Thoracic aorta (tissue), 2 donors: Measurements from ENCODE around the gene CFAP68. TPM values are rescaled to one million over a fixed set of nuclear protein-coding genes. Genes with fewer than 3 reads are reported as not detected.

ENCODE experiments used
- ATAC-seq: fragments of 150-250 bp; one replicate; pipeline ENCODE4 v1.8.0; 2017; ENCODE audit warnings: low read depth; ENCODE audit not compliant: insufficient number of reproducible peaks, low FRiP score
- DNase-seq: peaks from one replicate; pipeline ENCODE4 v3.0.0-alpha.2; 2020; ENCODE audit warnings: low spot score
- H3K27ac ChIP-seq, 2 donors: fragments of 200-600 bp; sonication (generic); 1 replicate in 1 of 2; 2 replicates in 1 of 2; pipeline ENCODE4 v1.5.1; 2016; ENCODE audit warnings: mild to moderate bottlenecking in 2 of 2, moderate library complexity in 2 of 2
- H3K27me3 ChIP-seq: fragments of 200-600 bp; sonication (generic); replicated peaks from 2 replicates; pipeline ENCODE4 v1.6.0; 2016; ENCODE audit warnings: mild to moderate bottlenecking; ENCODE audit not compliant: insufficient read depth
- H3K36me3 ChIP-seq: fragments of 200-600 bp; sonication (generic); one replicate; pipeline ENCODE4 v1.5.1; 2016
- H3K4me1 ChIP-seq, 2 donors: fragments of 200-600 bp; sonication (generic); 1 replicate in 1 of 2; 2 replicates in 1 of 2; pipeline versions ENCODE4 v1.5.1 to v1.6.0; 2016; ENCODE audit warnings: low read depth in 2 of 2, mild to moderate bottlenecking in 1 of 2; ENCODE audit not compliant: control insufficient read depth in 1 of 2
- H3K4me3 ChIP-seq: fragments of 200-600 bp; sonication (generic); 2 replicates; pipeline ENCODE4 v1.5.1; 2016; ENCODE audit warnings: mild to moderate bottlenecking
- H3K9me3 ChIP-seq: fragments of 200-600 bp; sonication (generic); 2 replicates; pipeline ENCODE4 v1.5.1; 2016
- total RNA-seq, 2 donors: library from RNA; depleted of rRNA; stranded (reverse); fragments of >200 nt; gene quantifications; one replicate each; pipeline versions ENCODE4 v1.1.0 to v1.2.3, GENCODE V29; 2016
- TF ChIP-seq, protein P1 (sequence below): fragments of 200-600 bp; sonication (generic); IDR thresholded peaks from one replicate; pipeline ENCODE4 v1.5.1; 2019; ENCODE audit warnings: antibody characterized with exemption

The CFAP68 gene
- total RNA-seq, 2 donors from 2014 or later: 1.9 to 9.7 TPM

DNA sequence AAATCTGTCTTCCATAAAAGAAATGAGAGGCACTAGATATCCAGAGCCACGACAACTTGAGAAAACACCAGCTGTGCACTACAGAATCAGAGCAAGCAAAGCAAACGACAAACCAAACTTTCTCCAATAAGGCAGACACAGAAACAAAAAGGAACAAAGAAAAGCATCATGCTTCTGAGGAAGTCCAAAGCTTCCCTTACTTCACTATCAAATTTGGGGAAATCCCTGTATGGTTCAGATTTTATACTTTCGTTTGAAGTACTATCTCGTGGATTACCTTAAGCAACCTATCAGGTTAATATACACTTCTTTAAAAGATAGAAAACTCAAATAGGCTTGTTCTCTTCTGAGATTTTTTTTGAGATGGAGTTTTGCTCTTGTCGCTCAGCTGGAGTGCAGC lies 35.7 kb upstream of the CFAP68 start:
- H3K36me3 ChIP-seq: peaks cover 22% of the 10 kb centered on the region
- ATAC-seq (no peak), DNase-seq (no peak)
- no peaks in the 10 kb centered on the region for H3K9me3 ChIP-seq
- peaks cover 0 to 3% of the 10 kb centered on the region in 2 donors for H3K4me1 ChIP-seq
- H3K4me3 ChIP-seq: no peak overlapping the region
- H3K27ac ChIP-seq: no peak overlapping the region
- no peaks in the 10 kb centered on the region for H3K27me3 ChIP-seq
- TF ChIP-seq, protein P1, sequence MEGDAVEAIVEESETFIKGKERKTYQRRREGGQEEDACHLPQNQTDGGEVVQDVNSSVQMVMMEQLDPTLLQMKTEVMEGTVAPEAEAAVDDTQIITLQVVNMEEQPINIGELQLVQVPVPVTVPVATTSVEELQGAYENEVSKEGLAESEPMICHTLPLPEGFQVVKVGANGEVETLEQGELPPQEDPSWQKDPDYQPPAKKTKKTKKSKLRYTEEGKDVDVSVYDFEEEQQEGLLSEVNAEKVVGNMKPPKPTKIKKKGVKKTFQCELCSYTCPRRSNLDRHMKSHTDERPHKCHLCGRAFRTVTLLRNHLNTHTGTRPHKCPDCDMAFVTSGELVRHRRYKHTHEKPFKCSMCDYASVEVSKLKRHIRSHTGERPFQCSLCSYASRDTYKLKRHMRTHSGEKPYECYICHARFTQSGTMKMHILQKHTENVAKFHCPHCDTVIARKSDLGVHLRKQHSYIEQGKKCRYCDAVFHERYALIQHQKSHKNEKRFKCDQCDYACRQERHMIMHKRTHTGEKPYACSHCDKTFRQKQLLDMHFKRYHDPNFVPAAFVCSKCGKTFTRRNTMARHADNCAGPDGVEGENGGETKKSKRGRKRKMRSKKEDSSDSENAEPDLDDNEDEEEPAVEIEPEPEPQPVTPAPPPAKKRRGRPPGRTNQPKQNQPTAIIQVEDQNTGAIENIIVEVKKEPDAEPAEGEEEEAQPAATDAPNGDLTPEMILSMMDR: no peak

DNA sequence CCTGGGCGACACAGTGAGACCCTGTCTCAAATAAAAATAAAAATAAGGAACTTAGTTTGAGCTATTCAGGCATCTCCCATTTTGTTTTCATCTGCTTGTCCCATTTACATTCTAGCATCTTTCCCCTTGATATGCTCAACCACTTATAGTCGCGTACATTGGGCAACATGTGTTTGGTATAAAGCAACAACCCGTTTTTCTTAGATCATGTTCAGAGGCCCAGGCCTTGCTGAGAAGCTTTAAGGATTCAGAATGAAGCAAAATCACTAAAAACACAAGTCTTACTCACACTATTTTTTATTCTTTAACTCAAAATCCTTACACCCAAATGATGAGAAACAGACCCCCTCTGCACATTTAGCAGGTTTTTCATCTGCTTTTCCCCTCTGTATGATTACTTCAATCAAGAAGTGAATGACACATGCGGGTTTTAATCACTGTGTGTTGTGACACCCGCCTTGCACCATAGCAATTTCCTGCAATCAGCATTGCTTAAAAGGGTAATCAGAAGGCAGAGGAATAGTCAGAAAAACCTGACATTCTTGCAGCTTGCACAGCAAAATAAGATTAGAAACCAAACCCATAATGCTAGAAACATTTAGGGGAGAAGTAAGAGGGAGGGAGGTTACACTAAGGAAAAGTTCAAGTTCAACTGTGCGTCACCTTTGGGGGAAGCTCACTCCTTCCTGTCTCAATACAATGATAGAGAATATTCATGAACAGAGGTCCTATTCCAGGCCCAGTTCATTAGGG lies 33.9 kb upstream of the CFAP68 start:
- DNase-seq (no peak), ATAC-seq (no peak)
- no peaks in the 10 kb centered on the region for H3K9me3 ChIP-seq
- H3K4me3 ChIP-seq: no peak overlapping the region
- H3K4me1 ChIP-seq: peaks cover 0 to 3% of the 10 kb centered on the region in 2 donors
- no peak overlapping the region for H3K27ac ChIP-seq
- H3K27me3 ChIP-seq: no peaks in the 10 kb centered on the region
- TF ChIP-seq, protein P1: no peak
- H3K36me3 ChIP-seq: peaks cover 26% of the 10 kb centered on the region

DNA sequence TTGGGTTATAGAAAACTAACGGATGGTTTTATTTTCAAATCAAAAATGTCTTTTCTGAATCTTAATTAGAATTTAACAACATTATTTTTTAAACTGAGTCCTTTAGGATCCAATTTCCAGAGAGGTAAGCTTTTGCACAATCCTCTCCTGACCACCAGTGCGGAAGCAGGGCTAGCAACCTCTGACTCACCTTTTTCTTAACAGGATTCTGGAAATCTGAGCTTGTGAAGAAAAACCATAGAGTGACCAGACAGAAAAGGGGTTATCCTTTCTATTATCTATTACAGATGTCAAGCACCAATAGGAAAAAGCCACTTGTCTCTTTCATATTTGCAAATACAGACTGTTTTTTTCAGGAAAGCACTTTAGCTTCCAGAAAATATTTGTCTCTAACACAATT lies 33.3 kb upstream of the CFAP68 start:
- Histone ChIP-seq H3K27me3 (no peaks in the 10 kb centered on the region), H3K36me3 (peaks cover 26% of the 10 kb centered on the region), H3K9me3 (no peaks in the 10 kb centered on the region), H3K27ac (no peak overlapping the region), H3K4me1 (peaks cover 0 to 3% of the 10 kb centered on the region in 2 donors), H3K4me3 (no peak overlapping the region)
- DNase-seq (no peak), ATAC-seq (no peak)
- TF ChIP-seq, protein P1: no peak

DNA sequence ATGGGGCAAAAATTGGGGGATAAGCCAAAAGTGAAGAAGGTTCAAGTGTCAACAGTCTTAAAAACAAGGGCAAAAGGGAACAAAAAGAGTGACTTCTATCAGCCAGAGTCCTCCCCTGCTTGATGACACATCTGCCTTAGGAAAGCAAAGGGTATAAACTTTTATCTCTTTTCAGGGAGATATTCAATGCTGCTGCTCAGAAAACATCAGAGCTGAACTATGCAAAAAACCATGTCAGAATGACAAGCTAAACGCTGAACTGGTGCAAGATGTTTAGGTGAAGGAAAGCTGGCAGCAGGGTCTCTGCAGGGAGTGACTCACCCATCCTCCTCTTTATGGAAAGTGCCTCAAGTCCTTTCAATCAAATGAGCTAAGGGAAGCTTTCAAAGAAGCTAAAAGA lies 32.7 kb upstream of the CFAP68 start:
- Histone ChIP-seq H3K4me1 (no peaks in the 10 kb centered on the region), H3K36me3 (peaks cover 26% of the 10 kb centered on the region), H3K27me3 (no peaks in the 10 kb centered on the region), H3K9me3 (no peaks in the 10 kb centered on the region), H3K27ac (no peak overlapping the region), H3K4me3 (no peak overlapping the region)
- TF ChIP-seq, protein P1: no peak
- ATAC-seq: no peak
- no peak for DNase-seq

DNA sequence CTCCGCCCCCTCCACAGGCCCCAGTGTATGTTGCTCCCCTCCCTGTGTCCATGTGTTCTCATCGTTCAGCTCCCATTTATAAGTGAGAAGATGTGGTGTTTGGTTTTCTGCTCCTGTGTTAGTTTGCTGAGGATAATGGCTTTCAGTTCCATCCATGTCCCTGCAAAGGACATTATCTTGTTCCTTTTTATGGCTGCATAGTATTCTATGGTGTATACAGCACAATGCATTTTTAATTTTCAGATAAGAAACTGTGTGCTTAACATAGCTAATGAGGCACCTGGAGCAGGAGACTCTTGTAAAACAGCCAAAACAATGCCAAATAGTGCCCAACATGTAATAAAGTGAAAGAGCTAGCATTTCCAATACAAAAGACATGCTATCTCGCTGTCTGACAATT lies 29.7 kb upstream of the CFAP68 start:
- no peak for DNase-seq
- Histone ChIP-seq H3K27ac (no peak overlapping the region), H3K9me3 (no peaks in the 10 kb centered on the region), H3K4me1 (no peaks in the 10 kb centered on the region), H3K27me3 (no peaks in the 10 kb centered on the region), H3K4me3 (no peak overlapping the region), H3K36me3 (peaks cover 18% of the 10 kb centered on the region)
- no peak for ATAC-seq
- TF ChIP-seq, protein P1: no peak
